NCI-H1417 (cell line): ENCODE data around the gene ERCC6.

ENCODE experiments used
- DNase-seq, 3 experiments: peaks; one replicate each; lab custom pipeline; 2025; lab: John Stamatoyannopoulos, UW

The ERCC6 gene

GRCh38 chr10:49538381-49539319 lies at the start of gene ERCC6:
Gene ERCC6 (minus strand): TSS chr10:49539121.
- DNase-seq, result peak; percentile 87 to 96 (median 91)

DNA sequence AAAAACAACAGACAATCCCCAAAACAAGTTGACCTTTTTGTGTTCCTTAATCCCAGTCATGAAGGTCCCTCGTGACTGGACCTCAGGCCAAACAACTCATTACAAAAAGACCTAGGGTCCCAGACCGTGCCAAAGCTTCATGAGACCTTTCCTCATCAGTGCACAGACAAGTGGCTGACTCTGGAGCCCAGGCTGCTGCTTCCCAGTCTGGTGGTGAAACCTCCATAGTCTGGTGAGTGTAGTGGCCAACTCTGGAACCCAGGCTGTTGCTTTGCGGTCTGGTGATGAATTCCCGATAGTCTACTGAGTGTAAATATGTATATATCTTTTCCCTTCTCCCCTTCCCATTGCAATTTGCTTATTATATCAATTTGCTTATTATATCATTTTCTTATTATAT lies 49.1 kb upstream of the ERCC6 start:
- DNase-seq, result no peak

- DNase-seq, result no peak
Observed at GRCh38 chr10:49585387-49585786, 46.5 kb upstream of the ERCC6 start.

GRCh38 chr10:49579621-49580020 lies 40.7 kb upstream of the ERCC6 start:
- DNase-seq, result no peak

GRCh38 chr10:49578392-49578791 lies 39.5 kb upstream of the ERCC6 start:
- DNase-seq, result no peak

- no peak for DNase-seq
Observed at GRCh38 chr10:49577182-49577925, 38.4 kb upstream of the ERCC6 start.

GRCh38 chr10:49575489-49576072 lies 36.7 kb upstream of the ERCC6 start:
- DNase-seq, result no peak

- DNase-seq, result no peak
Observed at GRCh38 chr10:49572594-49573114, 33.7 kb upstream of the ERCC6 start.

- DNase-seq, result peak; percentile 4 to 35 (median 17)
Observed at GRCh38 chr10:49571388-49571787, 32.5 kb upstream of the ERCC6 start.

DNA sequence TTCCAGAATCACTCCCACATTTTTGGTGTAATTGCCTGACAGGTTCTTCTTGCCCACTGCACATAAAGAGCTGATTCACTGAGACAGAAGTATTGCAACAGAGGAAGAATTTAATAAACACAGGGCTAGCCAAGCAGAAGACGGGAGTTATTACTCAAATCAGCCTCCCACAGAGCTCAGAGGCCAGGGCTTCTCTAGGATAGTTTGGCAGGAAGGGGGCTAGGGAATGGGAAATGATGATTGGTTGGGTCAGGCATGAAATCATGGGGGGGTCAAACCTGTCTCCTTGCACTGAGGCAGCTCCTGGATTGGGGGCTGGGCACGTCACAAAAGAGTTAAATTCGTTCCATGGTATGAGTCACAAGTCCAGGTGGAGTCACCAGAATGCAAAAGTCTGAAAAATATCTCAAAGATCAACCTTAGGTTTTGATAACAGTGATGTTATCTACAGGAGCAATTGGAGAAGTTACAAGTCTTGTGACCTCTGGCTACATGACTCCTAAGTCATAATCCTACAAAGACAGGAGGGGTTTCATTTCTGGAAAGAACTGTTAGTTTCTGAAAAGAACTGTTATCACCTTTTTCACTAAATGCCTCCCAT lies 30.2 kb upstream of the ERCC6 start:
- DNase-seq, result no peak

GRCh38 chr10:49568235-49568634 lies 29.3 kb upstream of the ERCC6 start:
- no peak for DNase-seq

- no peak for DNase-seq
Observed at GRCh38 chr10:49567810-49568209, 28.9 kb upstream of the ERCC6 start.

GRCh38 chr10:49564461-49565009 lies 25.6 kb upstream of the ERCC6 start:
- no peak for DNase-seq

DNA sequence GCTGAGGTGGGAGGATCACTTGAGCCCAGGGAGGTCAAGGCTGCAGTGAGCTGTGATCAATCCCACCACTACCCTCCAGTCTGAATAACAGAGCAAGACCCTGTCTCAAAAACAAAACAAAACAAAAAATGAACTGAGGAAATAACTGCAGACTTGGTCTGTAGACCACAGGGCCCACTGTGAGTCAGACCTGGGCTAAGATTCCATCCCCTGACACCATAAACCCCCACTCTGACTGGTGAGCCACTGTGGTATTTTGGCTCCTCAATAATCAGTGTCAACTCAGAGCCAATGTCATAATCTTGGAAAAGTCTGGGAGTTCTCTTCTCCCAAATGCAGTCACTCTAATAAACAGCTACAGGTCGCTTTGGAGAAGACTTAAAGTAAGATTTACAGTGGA lies 24.0 kb upstream of the ERCC6 start:
- no peak for DNase-seq

- DNase-seq, result no peak
Observed at GRCh38 chr10:49560526-49560925, 21.6 kb upstream of the ERCC6 start.

- no peak for DNase-seq
Observed at GRCh38 chr10:49559476-49559875, 20.6 kb upstream of the ERCC6 start.

DNA sequence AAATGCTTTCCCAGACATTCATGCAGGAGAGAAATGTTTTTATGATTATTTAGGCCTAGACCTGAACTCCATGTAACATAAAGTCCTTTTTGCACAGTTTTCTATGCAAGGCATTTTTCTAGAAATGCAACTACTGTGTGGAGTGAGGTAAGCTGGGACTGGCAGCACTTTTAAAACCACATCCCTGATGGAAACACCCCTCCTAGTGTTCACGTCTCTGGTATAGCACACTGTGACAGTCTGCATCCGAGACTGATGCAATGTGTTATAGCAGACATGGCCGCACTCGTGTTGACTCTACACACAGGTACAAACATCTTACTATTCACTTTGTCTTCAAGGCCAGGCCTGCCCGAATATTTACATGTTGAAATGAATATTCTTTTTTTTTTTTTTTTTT lies 19.3 kb upstream of the ERCC6 start:
- DNase-seq, result no peak

DNA sequence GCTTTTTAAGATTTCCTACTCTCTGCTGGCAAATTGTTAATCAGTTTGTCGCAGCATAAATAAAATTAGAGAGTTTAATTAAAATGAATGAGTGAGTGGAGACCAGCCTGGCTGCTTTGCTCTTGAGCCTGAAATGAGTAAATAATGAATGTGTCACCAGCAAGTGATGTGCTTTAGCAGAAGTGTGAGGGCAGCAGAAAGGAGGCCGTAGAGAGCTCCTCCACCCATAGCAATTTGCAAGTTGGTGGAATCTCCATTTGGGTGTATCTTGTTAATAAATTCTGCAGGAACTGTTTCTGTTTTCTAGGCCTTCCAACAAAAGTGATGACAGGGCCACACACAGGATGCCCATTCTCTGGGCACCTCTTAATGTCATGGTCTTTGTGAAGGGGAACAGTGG lies 18.8 kb upstream of the ERCC6 start:
- no peak for DNase-seq

- DNase-seq, result no peak
Observed at GRCh38 chr10:49556723-49557122, 17.8 kb upstream of the ERCC6 start.

- DNase-seq, result no peak
Observed at GRCh38 chr10:49552277-49552676, 13.4 kb upstream of the ERCC6 start.

GRCh38 chr10:49550563-49550962 lies 11.6 kb upstream of the ERCC6 start:
- no peak for DNase-seq
